Measurements from ENCODE around the gene FUT9. TPM values are rescaled to one million over a fixed set of nuclear protein-coding genes. Genes with fewer than 3 reads are reported as not detected.

FUT9 gene
- polyA plus RNA-seq, 1 donor (not counting 4 experiments of a cell fraction or from before 2014, with no cell fraction given), result not detected

- DNase-seq (ENCODE audit: low read depth, low spot score), result no peak
- H3K4me3 ChIP-seq (ENCODE audit: control insufficient read depth in 2 of 3, extremely low read depth in 1 of 3, insufficient read depth in 2 of 3, low read depth in 1 of 3, low read length in 3 of 3), result no peak overlapping the region
- dilution Hi-C loops (cut with MboI; ENCODE audit: extremely low pct_ligation_motif_present, low sequenced_read_pairs), result no loop called here
- no peak overlapping the region for H3K27ac ChIP-seq (ENCODE audit: control insufficient read depth, insufficient read depth, low read length)
- no peaks in the 10 kb centered on the region for H3K9me3 ChIP-seq (ENCODE audit: control insufficient read depth, low read depth, low read length)
- no peak overlapping the region for H3K4me2 ChIP-seq (ENCODE audit: control insufficient read depth, extremely low read depth, insufficient read depth, low read depth, low read length)
- no peak overlapping the region for H3K9ac ChIP-seq (ENCODE audit: control insufficient read depth, extremely low read depth, insufficient read depth, low read length)
- no peak overlapping the region for H2AFZ ChIP-seq (ENCODE audit: control insufficient read depth, low read length)
- H3K79me2 ChIP-seq (ENCODE audit: control insufficient read depth, insufficient read depth, low read length), result no peaks in the 10 kb centered on the region
- H3K36me3 ChIP-seq (ENCODE audit: control insufficient read depth in 2 of 2, extremely low read depth in 1 of 2, insufficient read depth in 2 of 2, low read length in 2 of 2), result no peaks in the 10 kb centered on the region
- FAIRE-seq, result no peak
- TF ChIP-seq EZH2 (IDR thresholded peaks at IDR 0.05; ENCODE audit: low read length) (no peak), CTCF (optimal IDR thresholded peaks at IDR 0.05 in 1 of 3, IDR thresholded peaks at IDR 0.05 in 1 of 3, conservative IDR thresholded peaks at IDR 0.05 in 1 of 3; ENCODE audit: extremely low read depth in 1 of 3, insufficient read depth in 2 of 3, low read length in 3 of 3) (no peak)
- no peaks in the 10 kb centered on the region for H4K20me1 ChIP-seq (ENCODE audit: control insufficient read depth, extremely low read depth, insufficient read depth, low read length)
- no peaks in the 10 kb centered on the region for H3K27me3 ChIP-seq (ENCODE audit: control insufficient read depth, extremely low read depth, insufficient read depth, low read length)
- no peaks in the 10 kb centered on the region for H3K4me1 ChIP-seq (ENCODE audit: control insufficient read depth, extremely low read depth, insufficient read depth, low read length)
- H3K9me1 ChIP-seq (ENCODE audit: control insufficient read depth, extremely low read depth, insufficient read depth, low read length), result no peaks in the 10 kb centered on the region
Measured at GRCh38 chr6:96196633-96197032, 180.9 kb downstream of the FUT9 start.

GRCh38 chr6:96197241-96197640, 181.5 kb downstream of the FUT9 start:
- no peak overlapping the region for H2AFZ ChIP-seq (ENCODE audit: control insufficient read depth, low read length)
- no peaks in the 10 kb centered on the region for H3K36me3 ChIP-seq (ENCODE audit: control insufficient read depth in 2 of 2, extremely low read depth in 1 of 2, insufficient read depth in 2 of 2, low read length in 2 of 2)
- H3K27ac ChIP-seq (ENCODE audit: control insufficient read depth, insufficient read depth, low read length), result no peak overlapping the region
- no peaks in the 10 kb centered on the region for H3K9me1 ChIP-seq (ENCODE audit: control insufficient read depth, extremely low read depth, insufficient read depth, low read length)
- H3K9me3 ChIP-seq (ENCODE audit: control insufficient read depth, low read depth, low read length), result no peaks in the 10 kb centered on the region
- no peaks in the 10 kb centered on the region for H4K20me1 ChIP-seq (ENCODE audit: control insufficient read depth, extremely low read depth, insufficient read depth, low read length)
- FAIRE-seq, result no peak
- H3K4me2 ChIP-seq (ENCODE audit: control insufficient read depth, extremely low read depth, insufficient read depth, low read depth, low read length), result no peak overlapping the region
- DNase-seq (ENCODE audit: low read depth, low spot score), result no peak
- TF ChIP-seq CTCF (optimal IDR thresholded peaks at IDR 0.05 in 1 of 3, IDR thresholded peaks at IDR 0.05 in 1 of 3, conservative IDR thresholded peaks at IDR 0.05 in 1 of 3; ENCODE audit: extremely low read depth in 1 of 3, insufficient read depth in 2 of 3, low read length in 3 of 3), result no peak
- TF ChIP-seq EZH2 (IDR thresholded peaks at IDR 0.05; ENCODE audit: low read length), result no peak
- no peaks in the 10 kb centered on the region for H3K4me1 ChIP-seq (ENCODE audit: control insufficient read depth, extremely low read depth, insufficient read depth, low read length)
- no peaks in the 10 kb centered on the region for H3K27me3 ChIP-seq (ENCODE audit: control insufficient read depth, extremely low read depth, insufficient read depth, low read length)
- H3K4me3 ChIP-seq (ENCODE audit: control insufficient read depth in 2 of 3, extremely low read depth in 1 of 3, insufficient read depth in 2 of 3, low read depth in 1 of 3, low read length in 3 of 3), result no peak overlapping the region
- no peaks in the 10 kb centered on the region for H3K79me2 ChIP-seq (ENCODE audit: control insufficient read depth, insufficient read depth, low read length)
- dilution Hi-C loops (cut with MboI; ENCODE audit: extremely low pct_ligation_motif_present, low sequenced_read_pairs), result no loop called here
- no peak overlapping the region for H3K9ac ChIP-seq (ENCODE audit: control insufficient read depth, extremely low read depth, insufficient read depth, low read length)

Measured in keratinocyte (primary cell).